GM10248 (cell line): Measurements from ENCODE around the gene TEKT1.

Experiments used
- CTCF ChIA-PET: fragments of 300-600 bp; sonication (Branson Sonifier 250); formaldehyde crosslinking; extraction: SDS; loops from one replicate; lab custom pipeline; 2021; ENCODE audit warnings: antibody characterized with exemption; lab: Yijun Ruan, JAX
- POLR2A ChIA-PET: fragments of 350-650 bp; sonication (Branson Sonifier 250); formaldehyde crosslinking; extraction: SDS; loops from one replicate; lab custom pipeline; 2020; ENCODE audit warnings: antibody characterized with exemption; lab: Yijun Ruan, JAX
- DNase-seq: peaks from one replicate; pipeline ENCODE4 v3.0.0; 2012; ENCODE audit errors: extremely low spot score
- CTCF ChIP-seq: IDR thresholded peaks from 2 replicates; pipeline ENCODE4 v1.5.1; 2012; ENCODE audit warnings: mild to moderate bottlenecking, low read depth; ENCODE audit errors: extremely low read depth, missing control alignments, control extremely low read depth

The TEKT1 gene

GRCh38 chr17:6761779-6762178 is 69.8 kb downstream of the TEKT1 start:
- CTCF ChIA-PET: no interaction called here
- POLR2A ChIA-PET: no interaction called here
- no peak for TF ChIP-seq CTCF
- DNase-seq: no peak

- TF ChIP-seq CTCF: no peak
- POLR2A ChIA-PET: no interaction called here
- DNase-seq: no peak
- CTCF ChIA-PET: interaction anchor here (1.1 kb wide), 1 partner anchor 86 kb away, joined by 4 read pairs; no protein-coding TSS in a partner anchor
Observed at GRCh38 chr17:6757747-6758146, 73.8 kb downstream of the TEKT1 start.

GRCh38 chr17:6756425-6757031 is 75.0 kb downstream of the TEKT1 start:
- no peak for DNase-seq
- TF ChIP-seq CTCF: no peak
- CTCF ChIA-PET: interaction anchor here (1.1 kb wide), 1 partner anchor 87 kb away, joined by 4 read pairs; no protein-coding TSS in a partner anchor
- POLR2A ChIA-PET: no interaction called here

- POLR2A ChIA-PET: no interaction called here
Observed at GRCh38 chr17:6755731-6756184, 75.8 kb downstream of the TEKT1 start, which contains the start of gene XAF1. TSS of gene XAF1 (plus strand) at chr17:6756046. CDS start at chr17:6756079, 33 bp downstream.

GRCh38 chr17:6755281-6755680 is 76.2 kb downstream of the TEKT1 start:
- ChIA-PET CTCF (no interaction called here), POLR2A (no interaction called here)
- DNase-seq: no peak
- TF ChIP-seq CTCF: no peak

More at GRCh38 chr17:6755731-6756184, 75.8 kb downstream of the TEKT1 start, which contains the start of gene XAF1:
- DNase-seq: peak; percentile 58
- CTCF ChIA-PET: no interaction called here
- TF ChIP-seq CTCF: no peak

- CTCF ChIA-PET: no interaction called here
- no peak for TF ChIP-seq CTCF
- POLR2A ChIA-PET: no interaction called here
- no peak for DNase-seq
Observed at GRCh38 chr17:6753546-6753945, 78.0 kb downstream of the TEKT1 start.

GRCh38 chr17:6753006-6753445 is 78.5 kb downstream of the TEKT1 start:
- no peak for DNase-seq
- TF ChIP-seq CTCF: no peak
- POLR2A ChIA-PET: no interaction called here
- CTCF ChIA-PET: no interaction called here
